K562 (cell line): ENCODE measurements around the gene EEF1AKMT4. TPM values are rescaled to one million over a fixed set of nuclear protein-coding genes. Genes with fewer than 3 reads are reported as not detected.

ENCODE experiments used
- ATAC-seq: fragments of 200-7000 bp; cut with Tn5 transposase; 3 replicates; pipeline ENCODE4 v1.9.1; 2020; ENCODE audit warnings: moderate library complexity
- BruUV-seq: library from RNA; stranded (reverse); fragments of 400-500 nt; replicated peaks from 2 replicates; lab custom pipeline; 2021; lab: Mats Ljungman, UMichigan
- CTCF ChIA-PET: fragments of 300-600 bp; formaldehyde crosslinking; extraction: SDS; loops from one replicate; lab custom pipeline; 2021; ENCODE audit warnings: low intra/inter-chr PET ratio; lab: Yijun Ruan, JAX
- POLR2A ChIA-PET: fragments of 300-600, 350-650 bp; sonication (Branson Sonifier 250); formaldehyde crosslinking; extraction: SDS; loops from one replicate; lab custom pipeline; 2021; ENCODE audit warnings: antibody characterized with exemption, inconsistent platforms; lab: Yijun Ruan, JAX
- DNase-seq, 4 experiments: peaks; one replicate each; pipeline versions ENCODE4 v3.0.0 to v3.0.0-alpha.2; 2011 to 2018; ENCODE audit warnings: low spot score in 3 of 4, mixed read lengths in 3 of 4; ENCODE audit errors: extremely low read depth in 1 of 4
- FAIRE-seq: peaks from 2 replicates; lab custom pipeline; 2011; peaks lifted over from hg19 to GRCh38; lab: Jason Lieb, UNC
- H2AFZ ChIP-seq: 2 replicates; pipeline ENCODE4 v1.6.0; 2011; ENCODE audit warnings: low read depth, low read length, control low read depth, inconsistent platforms
- H3K27ac ChIP-seq: fragments of 200-600 bp; 3 replicates; pipeline ENCODE4 v1.8.0; 2011; ENCODE audit warnings: low read depth, mild to moderate bottlenecking, control low read depth, inconsistent platforms, low read length, moderate library complexity, mixed read lengths; ENCODE audit errors: extremely low read depth
- H3K27me3 ChIP-seq, 2 experiments: fragments of 300-600 bp in 1 of 2; 2 replicates in 1 of 2; 3 replicates in 1 of 2; pipeline versions ENCODE4 v1.6.0 to v1.8.0; 2011; ENCODE audit warnings: inconsistent platforms in 2 of 2, low read length in 2 of 2, mild to moderate bottlenecking in 1 of 2, mixed read lengths in 1 of 2, moderate library complexity in 1 of 2; ENCODE audit not compliant: control insufficient read depth in 2 of 2, insufficient read depth in 2 of 2
- H3K36me3 ChIP-seq: fragments of 300-600 bp; 3 replicates; pipeline ENCODE4 v1.8.0; 2011; ENCODE audit warnings: mild to moderate bottlenecking, low read length, inconsistent platforms; ENCODE audit not compliant: control insufficient read depth, insufficient read depth
- H3K4me1 ChIP-seq, 2 experiments: fragments of 200-600 bp in 1 of 2; replicated peaks in 1 of 2; 2 replicates in 1 of 2; 3 replicates in 1 of 2; pipeline versions ENCODE4 v1.5.1 to v1.8.0; 2011; ENCODE audit warnings: inconsistent platforms in 2 of 2, low read length in 2 of 2, mild to moderate bottlenecking in 1 of 2, mixed read lengths in 1 of 2, moderate library complexity in 1 of 2; ENCODE audit not compliant: control insufficient read depth in 2 of 2, insufficient read depth in 2 of 2
- H3K4me2 ChIP-seq: 2 replicates; pipeline ENCODE4 v1.6.1; 2011; ENCODE audit warnings: low read length, control low read depth, inconsistent platforms, mixed read lengths; ENCODE audit not compliant: insufficient read depth
- H3K4me3 ChIP-seq: fragments of 200-600 bp; sonication (generic), shearing (Covaris generic); 2 replicates; pipeline ENCODE4 v1.5.1; 2016; ENCODE audit warnings: control low read depth, inconsistent platforms
- H3K79me2 ChIP-seq: fragments of 200-600 bp; 3 replicates; pipeline ENCODE4 v1.8.0; 2011; ENCODE audit warnings: low read length, inconsistent platforms; ENCODE audit not compliant: control insufficient read depth, insufficient read depth
- H3K9ac ChIP-seq, 2 experiments: 2 replicates each; pipeline versions ENCODE4 v1.6.0 to v1.6.1; 2011; ENCODE audit warnings: low read depth in 2 of 2, low read length in 2 of 2, control low read depth in 1 of 2, inconsistent platforms in 1 of 2, mild to moderate bottlenecking in 1 of 2, mixed read lengths in 1 of 2; ENCODE audit not compliant: insufficient read depth in 1 of 2
- H3K9me1 ChIP-seq: one replicate; pipeline ENCODE4 v1.6.0; 2011; ENCODE audit warnings: inconsistent platforms, mild to moderate bottlenecking, low read length, moderate library complexity; ENCODE audit not compliant: control insufficient read depth, insufficient read depth
- H3K9me3 ChIP-seq: replicated peaks from 2 replicates; pipeline ENCODE4 v1.5.1; 2011; ENCODE audit warnings: low read depth, low read length, inconsistent platforms; ENCODE audit not compliant: control insufficient read depth, insufficient read depth
- H4K20me1 ChIP-seq: replicated peaks from 2 replicates; pipeline ENCODE4 v1.6.1; 2011; ENCODE audit warnings: low read length, inconsistent platforms, mixed read lengths; ENCODE audit not compliant: control insufficient read depth, insufficient read depth
- ARID2 ChIP-seq: fragments of 450-650 bp; IDR thresholded peaks from 2 replicates; pipeline ENCODE4 v1.6.1; 2017; ENCODE audit warnings: antibody characterized with exemption, mild to moderate bottlenecking
- BRD9 ChIP-seq: fragments of 450-650 bp; IDR thresholded peaks from 2 replicates; pipeline ENCODE4 v1.6.1; 2018; ENCODE audit warnings: low read depth; ENCODE audit not compliant: partially characterized antibody
- EHMT2 ChIP-seq: fragments of 450-650 bp; IDR thresholded peaks from 2 replicates; pipeline ENCODE4 v1.6.1; 2018; ENCODE audit warnings: antibody characterized with exemption
- SMARCE1 ChIP-seq: fragments of 450-650 bp; IDR thresholded peaks from 2 replicates; pipeline ENCODE4 v1.7.1; 2016; ENCODE audit warnings: mild to moderate bottlenecking
- SRSF3 ChIP-seq: fragments of 200-400 bp; formaldehyde crosslinking; IDR thresholded peaks from 2 replicates; pipeline ENCODE4 v1.6.1; 2016; ENCODE audit warnings: mild to moderate bottlenecking, low read length, moderate library complexity; ENCODE audit not compliant: insufficient read depth
- TGIF2 ChIP-seq: sonication (generic); formaldehyde crosslinking; IDR thresholded peaks from 2 replicates; pipeline ENCODE4 v1.8.1; 2022; ENCODE audit warnings: mild to moderate bottlenecking, missing genetic modification reagents, moderate library complexity
- USF2 ChIP-seq: sonication (generic); formaldehyde crosslinking; IDR thresholded peaks from 2 replicates; pipeline ENCODE4 v1.5.0; 2020; ENCODE audit warnings: missing genetic modification reagents
- ZNF431 ChIP-seq: sonication (generic); formaldehyde crosslinking; IDR thresholded peaks from 2 replicates; pipeline ENCODE4 v1.8.0; 2022; ENCODE audit warnings: mild to moderate bottlenecking, missing genetic modification reagents
- ZNF780A ChIP-seq: fragments of 250-450 bp; sonication (Bioruptor Pico); IDR thresholded peaks from 2 replicates; pipeline ENCODE4 v1.5.0; 2021; ENCODE audit warnings: mild to moderate bottlenecking
- WGBS: fragments of 100-300 bp; shearing (Covaris generic); methylation state at CpG from one replicate; pipeline ENCODE4 v1.1.6; 2016; ENCODE audit warnings: low coverage, mixed read lengths; ENCODE audit not compliant: insufficient coverage; ENCODE audit errors: missing lambda C conversion rate; 5-methylcytosine and 5-hydroxymethylcytosine counted together
- in situ Hi-C: fragments of 300-500 bp; cut with MboI; formaldehyde crosslinking; loops from 4 replicates; pipeline ENCODE4 v1.15.0; 2018; ENCODE audit warnings: inconsistent platforms, mixed read lengths
- intact Hi-C: fragments of 100-400 bp; cut with micrococcal nuclease; formaldehyde crosslinking; loops from 2 replicates; pipeline ENCODE4 v1.14.2; 2022
- polyA plus RNA-seq, 8 experiments: library from polyadenylated mRNA; depleted of rRNA in 4 of 8; stranded (reverse) in 5 of 8; unstranded in 3 of 8; fragments of >200 nt; fragmentation: Nextera tagmentation in 2 of 8; fragmentation: Illumina TruSeq in 1 of 8; extraction: Ambion mirVana in 2 of 8; extraction: Trizol in 1 of 8; gene quantifications; 2 replicates each; pipeline versions ENCODE4 v1.2.1 to v1.2.3, GENCODE V29; 2011 to 2014; ENCODE audit warnings: inconsistent platforms in 1 of 8, missing spikeins in 1 of 8
- total RNA-seq, 7 experiments: library from RNA; depleted of rRNA in 6 of 7; stranded (reverse); fragments of >200 nt in 6 of 7; fragmentation: Illumina TruSeq in 2 of 7; extraction: Trizol in 2 of 7; gene quantifications; 2 replicates each; pipeline versions ENCODE4 v1.2.1 to v1.2.3, GENCODE V29; 2011 to 2021; ENCODE audit warnings: low replicate concordance in 1 of 7

EEF1AKMT4 gene
- total and polyA plus RNA-seq, 9 of the 15 experiments (the other 6 are each of a cell fraction or from before 2014, with no cell fraction given): 10.3 to 49.4 (median 18.9) TPM

GRCh38 chr3:184261854-184262763 lies 12.6 kb downstream of the EEF1AKMT4 start:
- FAIRE-seq (no peak), ATAC-seq (peak; percentile 30), DNase-seq (peak in 3 of 4 experiments; percentile 31 to 45 (median 34))
- H3K4me1 ChIP-seq: peaks cover 14 to 36% of the 10 kb centered on the region in 2 experiments; a peak in 4 of 5 replicates
- H3K4me3 ChIP-seq: peak overlapping the region; percentile 42
- 13% methylated on average over 42 of the region's 66 CpGs for WGBS
- peaks cover 25% of the 10 kb centered on the region for H4K20me1 ChIP-seq
- CTCF ChIA-PET: no interaction called here
- no peak overlapping the region for H3K27ac ChIP-seq
- peak overlapping the region; percentile 72 for H2AFZ ChIP-seq
- H3K27me3 ChIP-seq: peaks cover 10 to 31% of the 10 kb centered on the region in 2 experiments; a peak in 4 of 5 replicates
- H3K9ac ChIP-seq: peak overlapping the region in 1 of 2 experiments; percentile 83; a peak in 2 of 4 replicates
- H3K36me3 ChIP-seq: no peaks in the 10 kb centered on the region
- H3K4me2 ChIP-seq: peak overlapping the region; percentile 82
- POLR2A ChIA-PET: interaction anchor here (0.5 to 1.9 kb wide), 3 partner anchors 13 to 864 kb away, joined by 3 to 4 read pairs (median 3); partner anchors contain the start of gene EEF1AKMT4
- intact Hi-C loops: no loop called here
- in situ Hi-C loops: no loop called here
- no TSS peak for BruUV-seq
- H3K9me3 ChIP-seq: no peaks in the 10 kb centered on the region
- H3K9me1 ChIP-seq: no peaks in the 10 kb centered on the region
- H3K79me2 ChIP-seq: no peaks in the 10 kb centered on the region
- no peak for TF ChIP-seq ZNF780A (CRISPR knock-in tag)
- TF ChIP-seq ARID2: no peak
- TF ChIP-seq ZNF431 (CRISPR knock-in tag): no peak
- no peak for TF ChIP-seq TGIF2 (CRISPR knock-in tag)
- no peak for TF ChIP-seq SRSF3
- no peak for TF ChIP-seq USF2 (CRISPR knock-in tag)
- no peak for TF ChIP-seq BRD9
- TF ChIP-seq SMARCE1: no peak
- 0 out of 2 replicates have a peak, but pooled peaks have one; percentile 27 for TF ChIP-seq EHMT2
